A673 (cell line): ENCODE data around the gene BCAP29. TPM values are rescaled to one million over a fixed set of nuclear protein-coding genes. Genes with fewer than 3 reads are reported as not detected.
A peak's percentile ranks its signal among the peaks of the same experiment; 100 is the strongest.

ENCODE experiments used
- BruUV-seq: library from RNA; stranded (reverse); fragments of 400-500 nt; replicated peaks from 2 replicates; lab custom pipeline; 2021; lab: Mats Ljungman, UMichigan
- CTCF ChIA-PET: fragments of 300-600 bp; sonication (Branson Sonifier 250); formaldehyde crosslinking; loops from one replicate; lab custom pipeline; 2022; ENCODE audit warnings: antibody characterized with exemption; lab: Charles Lee
- POLR2A ChIA-PET: fragments of 300-600 bp; sonication (Branson Sonifier 250); formaldehyde crosslinking; loops from one replicate; lab custom pipeline; 2022; ENCODE audit warnings: antibody characterized with exemption; ENCODE audit not compliant: low non-redundant PET; lab: Charles Lee
- DNase-seq: peaks from one replicate; pipeline ENCODE4 v3.0.0-alpha.2; 2015; ENCODE audit warnings: low spot score
- H3K27ac ChIP-seq: fragments of 200-600 bp; sonication (generic); 2 replicates; pipeline ENCODE4 v1.5.1; 2016; ENCODE audit warnings: mixed run types, low read depth, mild to moderate bottlenecking, mixed read lengths, antibody characterized with exemption, low read length; ENCODE audit not compliant: poor library complexity, severe bottlenecking
- H3K27me3 ChIP-seq: fragments of 200-600 bp; sonication (generic); replicated peaks from 2 replicates; pipeline ENCODE4 v1.6.1; 2017; ENCODE audit warnings: mixed run types, low read depth, mild to moderate bottlenecking, mixed read lengths, antibody characterized with exemption, low read length; ENCODE audit not compliant: insufficient read depth, poor library complexity
- H3K36me3 ChIP-seq: fragments of 200-600 bp; sonication (generic); 2 replicates; pipeline ENCODE4 v1.6.1; 2016; ENCODE audit warnings: mixed run types, mild to moderate bottlenecking, mixed read lengths, antibody characterized with exemption, low read length; ENCODE audit not compliant: insufficient read depth, poor library complexity, severe bottlenecking
- H3K4me1 ChIP-seq: fragments of 200-600 bp; sonication (generic); 2 replicates; pipeline ENCODE4 v1.6.1; 2017; ENCODE audit warnings: mixed run types, mild to moderate bottlenecking, mixed read lengths, antibody characterized with exemption, low read length; ENCODE audit not compliant: insufficient read depth, poor library complexity, severe bottlenecking
- H3K4me3 ChIP-seq: fragments of 200-600 bp; sonication (generic); 2 replicates; pipeline ENCODE4 v1.5.1; 2016; ENCODE audit warnings: low read depth, mixed run types, mild to moderate bottlenecking, mixed read lengths, low read length; ENCODE audit not compliant: poor library complexity, severe bottlenecking
- H3K9me3 ChIP-seq: fragments of 200-600 bp; sonication (generic); 2 replicates; pipeline ENCODE4 v1.6.1; 2016; ENCODE audit warnings: mixed run types, low read depth, mild to moderate bottlenecking, mixed read lengths, antibody characterized with exemption, low read length; ENCODE audit not compliant: poor library complexity, severe bottlenecking
- EZH2 ChIP-seq: fragments of 200-600 bp; sonication (generic); IDR thresholded peaks from 2 replicates; pipeline ENCODE4 v1.6.1; 2017; ENCODE audit warnings: borderline replicate concordance, low read depth, mild to moderate bottlenecking, mixed read lengths, antibody characterized with exemption, low read length; ENCODE audit not compliant: poor library complexity, severe bottlenecking
- intact Hi-C: fragments of 100-400 bp; cut with micrococcal nuclease; formaldehyde crosslinking; loops from one replicate; pipeline ENCODE4 v1.10.0; 2022; ENCODE audit not compliant: unreplicated experiment
- total RNA-seq: library from RNA; stranded (reverse); gene quantifications from 2 replicates; pipeline ENCODE4 v1.2.3, GENCODE V29; 2021
- TF ChIP-seq, protein P1 (sequence below): fragments of 300-800, 200-600 bp; sonication (generic); conservative IDR thresholded peaks from 2 replicates; pipeline ENCODE4 v1.5.1; 2017; ENCODE audit warnings: low read depth, mild to moderate bottlenecking, antibody characterized with exemption, low read length, moderate library complexity, mixed read lengths

The BCAP29 gene
- total RNA-seq, 1 experiment from 2014 or later, result 32.0 TPM

DNA sequence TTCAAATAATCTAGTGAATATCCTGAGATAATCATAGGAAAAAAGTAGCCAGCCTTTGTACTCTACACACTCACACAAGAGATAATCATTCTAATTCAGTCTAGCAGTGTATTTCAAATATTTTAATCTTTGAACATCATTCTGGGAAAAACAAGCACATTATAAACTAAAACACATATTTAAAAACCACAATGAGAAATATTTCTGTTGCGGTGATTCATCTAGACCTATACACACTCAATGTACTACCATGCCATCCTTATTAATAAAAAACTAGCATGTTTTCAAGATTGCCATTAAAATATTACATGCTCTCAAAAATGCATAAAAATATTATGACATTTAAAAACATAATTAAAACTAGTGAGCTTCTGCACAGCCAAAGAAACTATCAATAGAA lies 28.1 kb upstream of the BCAP29 start:
- intact Hi-C loops, result no loop called here

DNA sequence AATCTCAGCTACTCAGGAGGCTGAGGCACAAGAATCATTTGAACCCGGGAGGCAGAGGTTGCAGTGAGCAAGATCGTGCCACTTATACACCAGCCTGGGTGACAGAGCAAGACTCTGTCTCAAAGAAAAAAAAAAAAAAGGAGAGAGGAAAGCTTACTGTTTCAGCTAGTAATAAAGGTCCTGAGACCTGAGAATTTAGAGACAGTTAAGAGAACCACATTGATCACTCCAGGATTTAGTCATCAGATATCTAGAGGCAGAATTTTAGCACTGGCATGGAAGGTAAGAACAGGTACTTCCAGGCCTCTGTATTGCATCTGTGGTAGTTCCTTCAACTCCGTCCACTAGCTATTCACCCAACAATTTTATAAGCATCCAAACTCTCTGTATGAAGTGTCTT lies 24.2 kb upstream of the BCAP29 start:
- H3K9me3 ChIP-seq, result no peaks in the 10 kb centered on the region
- H3K36me3 ChIP-seq, result peaks cover 18% of the 10 kb centered on the region
- intact Hi-C loops, result no loop called here
- H3K27me3 ChIP-seq, result no peaks in the 10 kb centered on the region
- CTCF ChIA-PET, result no interaction called here
- no peak for DNase-seq
- BruUV-seq, result no TSS peak
- no peak for TF ChIP-seq EZH2
- TF ChIP-seq, protein P1, sequence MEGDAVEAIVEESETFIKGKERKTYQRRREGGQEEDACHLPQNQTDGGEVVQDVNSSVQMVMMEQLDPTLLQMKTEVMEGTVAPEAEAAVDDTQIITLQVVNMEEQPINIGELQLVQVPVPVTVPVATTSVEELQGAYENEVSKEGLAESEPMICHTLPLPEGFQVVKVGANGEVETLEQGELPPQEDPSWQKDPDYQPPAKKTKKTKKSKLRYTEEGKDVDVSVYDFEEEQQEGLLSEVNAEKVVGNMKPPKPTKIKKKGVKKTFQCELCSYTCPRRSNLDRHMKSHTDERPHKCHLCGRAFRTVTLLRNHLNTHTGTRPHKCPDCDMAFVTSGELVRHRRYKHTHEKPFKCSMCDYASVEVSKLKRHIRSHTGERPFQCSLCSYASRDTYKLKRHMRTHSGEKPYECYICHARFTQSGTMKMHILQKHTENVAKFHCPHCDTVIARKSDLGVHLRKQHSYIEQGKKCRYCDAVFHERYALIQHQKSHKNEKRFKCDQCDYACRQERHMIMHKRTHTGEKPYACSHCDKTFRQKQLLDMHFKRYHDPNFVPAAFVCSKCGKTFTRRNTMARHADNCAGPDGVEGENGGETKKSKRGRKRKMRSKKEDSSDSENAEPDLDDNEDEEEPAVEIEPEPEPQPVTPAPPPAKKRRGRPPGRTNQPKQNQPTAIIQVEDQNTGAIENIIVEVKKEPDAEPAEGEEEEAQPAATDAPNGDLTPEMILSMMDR, result no peak
- POLR2A ChIA-PET, result interaction anchor here (0.6 kb wide), 2 partner anchors 211 to 534 kb away, joined by 5 to 6 read pairs; no protein-coding TSS in a partner anchor
- no peak overlapping the region for H3K4me3 ChIP-seq
- H3K4me1 ChIP-seq, result no peaks in the 10 kb centered on the region
- no peak overlapping the region for H3K27ac ChIP-seq

More for the DNA sequence above, 28.1 kb upstream of the BCAP29 start:
- H3K4me3 ChIP-seq, result no peak overlapping the region
- DNase-seq, result no peak
- TF ChIP-seq, protein P1, result no peak
- no peak for TF ChIP-seq EZH2
- CTCF ChIA-PET, result no interaction called here
- peaks cover 20% of the 10 kb centered on the region for H3K36me3 ChIP-seq
- H3K27ac ChIP-seq, result no peak overlapping the region
- BruUV-seq, result no TSS peak
- H3K9me3 ChIP-seq, result no peaks in the 10 kb centered on the region
- POLR2A ChIA-PET, result no interaction called here
- H3K4me1 ChIP-seq, result no peaks in the 10 kb centered on the region
- H3K27me3 ChIP-seq, result no peaks in the 10 kb centered on the region

DNA sequence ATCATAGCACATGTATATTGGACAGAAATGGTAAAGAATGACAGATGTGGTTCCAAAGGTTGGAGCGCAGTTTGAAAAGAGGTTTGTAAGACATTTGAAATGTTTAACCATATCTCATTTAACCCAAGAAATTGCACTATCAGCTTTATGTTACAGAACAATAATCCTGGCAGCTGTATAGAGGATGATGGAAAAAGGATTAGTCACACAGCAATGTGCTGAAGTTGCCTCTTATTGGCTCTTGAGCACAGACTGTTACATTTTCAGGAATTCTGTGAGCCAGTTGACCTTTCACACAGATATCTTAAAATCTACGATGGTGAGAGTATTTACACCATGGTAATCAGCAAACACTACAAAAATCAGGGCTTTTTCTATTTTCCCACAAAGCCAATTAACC lies 20.2 kb upstream of the BCAP29 start:
- ChIA-PET CTCF (no interaction called here), POLR2A (no interaction called here)
- intact Hi-C loops, result loop anchor here (5.0 kb wide), 1 partner anchor 88 kb away; the partner anchor contains the start of gene GPR22
- peaks cover 4% of the 10 kb centered on the region for H3K36me3 ChIP-seq
- peak; percentile 12 for DNase-seq
- no peak overlapping the region for H3K27ac ChIP-seq
- H3K27me3 ChIP-seq, result no peaks in the 10 kb centered on the region
- peaks cover 12% of the 10 kb centered on the region for H3K4me1 ChIP-seq
- BruUV-seq, result no TSS peak
- no peaks in the 10 kb centered on the region for H3K9me3 ChIP-seq
- TF ChIP-seq, protein P1, result no peak
- no peak for TF ChIP-seq EZH2
- H3K4me3 ChIP-seq, result no peak overlapping the region
